IMR-90 (cell line): ENCODE data around the gene UMOD. TPM values are rescaled to one million over a fixed set of nuclear protein-coding genes. Genes with fewer than 3 reads are reported as not detected.

ENCODE experiments used
- ATAC-seq: fragments of 200-7000 bp; cut with Tn5 transposase; 2 replicates; pipeline ENCODE4 v1.9.1; 2020; ENCODE audit warnings: low read depth, mild to moderate bottlenecking, moderate library complexity
- BruUV-seq: library from RNA; stranded (reverse); fragments of 400-500 nt; replicated peaks from 2 replicates; lab custom pipeline; 2021; lab: Mats Ljungman, UMichigan
- CTCF ChIA-PET: fragments of 300-600 bp; formaldehyde crosslinking; extraction: SDS; loops from one replicate; lab custom pipeline; 2021; ENCODE audit warnings: antibody characterized with exemption; lab: Yijun Ruan, JAX
- POLR2A ChIA-PET: fragments of 300-600 bp; sonication (Branson Sonifier 250); formaldehyde crosslinking; loops from one replicate; lab custom pipeline; 2022; ENCODE audit warnings: antibody characterized with exemption; ENCODE audit not compliant: unreplicated experiment; lab: Charles Lee
- DNase-seq: peaks from one replicate; pipeline ENCODE4 v3.0.0; 2013
- H2AFZ ChIP-seq: replicated peaks from 2 replicates; pipeline ENCODE3; 2013; ENCODE audit warnings: low read length, mild to moderate bottlenecking; ENCODE audit not compliant: poor library complexity
- H2AK5ac ChIP-seq: 2 replicates; pipeline ENCODE4 v1.6.1; 2013; ENCODE audit warnings: low read depth, low read length, inconsistent platforms
- H2AK9ac ChIP-seq: replicated peaks from 2 replicates; pipeline ENCODE3; 2013; ENCODE audit warnings: mild to moderate bottlenecking, low read depth, low read length, moderate library complexity; ENCODE audit not compliant: poor library complexity
- H2BK120ac ChIP-seq: 2 replicates; pipeline ENCODE4 v1.6.1; 2013; ENCODE audit warnings: low read depth, low read length, inconsistent platforms
- H2BK15ac ChIP-seq: 3 replicates; pipeline ENCODE4 v1.6.1; 2013; ENCODE audit warnings: low read depth, low read length, inconsistent platforms
- H2BK20ac ChIP-seq: 2 replicates; pipeline ENCODE4 v1.6.1; 2013; ENCODE audit warnings: low read depth, mild to moderate bottlenecking, inconsistent platforms, low read length, moderate library complexity
- H2BK5ac ChIP-seq: 2 replicates; pipeline ENCODE4 v1.6.1; 2013; ENCODE audit warnings: mild to moderate bottlenecking, low read depth, low read length, inconsistent platforms; ENCODE audit not compliant: poor library complexity, severe bottlenecking
- H3K14ac ChIP-seq: replicated peaks from 2 replicates; pipeline ENCODE4 v1.6.1; 2013; ENCODE audit warnings: low read depth, low read length, inconsistent platforms
- H3K18ac ChIP-seq: 2 replicates; pipeline ENCODE4 v1.6.1; 2013; ENCODE audit warnings: low read depth, low read length, control low read depth
- H3K23ac ChIP-seq: 2 replicates; pipeline ENCODE4 v1.6.1; 2013; ENCODE audit warnings: low read depth, low read length, inconsistent platforms
- H3K27ac ChIP-seq: 2 replicates; pipeline ENCODE4 v1.5.1; 2013; ENCODE audit warnings: mild to moderate bottlenecking, control low read depth, low read length; ENCODE audit not compliant: insufficient read depth
- H3K27me3 ChIP-seq: 2 replicates; pipeline ENCODE4 v1.6.1; 2013; ENCODE audit warnings: low read length; ENCODE audit not compliant: control insufficient read depth, insufficient read depth
- H3K36me3 ChIP-seq: 2 replicates; pipeline ENCODE4 v1.6.1; 2013; ENCODE audit warnings: low read length, mixed read lengths; ENCODE audit not compliant: control insufficient read depth, insufficient read depth
- H3K4ac ChIP-seq: 2 replicates; pipeline ENCODE4 v1.6.1; 2013; ENCODE audit warnings: low read depth, low read length, inconsistent platforms
- H3K4me1 ChIP-seq: 2 replicates; pipeline ENCODE4 v1.6.1; 2013; ENCODE audit warnings: low read length, mixed read lengths; ENCODE audit not compliant: control insufficient read depth, insufficient read depth
- H3K4me2 ChIP-seq: 2 replicates; pipeline ENCODE4 v1.6.1; 2013; ENCODE audit warnings: low read depth, mild to moderate bottlenecking, control low read depth, low read length, moderate library complexity
- H3K4me3 ChIP-seq: 2 replicates; pipeline ENCODE4 v1.5.1; 2013; ENCODE audit warnings: low read depth, mild to moderate bottlenecking, control low read depth, low read length, moderate library complexity; ENCODE audit not compliant: insufficient read depth
- H3K56ac ChIP-seq: 2 replicates; pipeline ENCODE4 v1.6.1; 2013; ENCODE audit warnings: low read length, inconsistent platforms; ENCODE audit not compliant: insufficient read depth; ENCODE audit errors: extremely low read depth
- H3K79me1 ChIP-seq, 2 experiments: 2 replicates each; pipeline ENCODE4 v1.6.1; 2013; ENCODE audit warnings: low read length in 2 of 2, inconsistent platforms in 1 of 2, low read depth in 1 of 2
- H3K9ac ChIP-seq: 2 replicates; pipeline ENCODE4 v1.6.1; 2013; ENCODE audit warnings: low read depth, low read length, control low read depth
- H3K9me1 ChIP-seq: 2 replicates; pipeline ENCODE4 v1.6.1; 2013; ENCODE audit warnings: low read length, inconsistent platforms; ENCODE audit not compliant: insufficient read depth
- H3K9me3 ChIP-seq: 2 replicates; pipeline ENCODE4 v1.6.1; 2013; ENCODE audit warnings: low read length; ENCODE audit not compliant: control insufficient read depth, insufficient read depth
- H4K20me1 ChIP-seq: 2 replicates; pipeline ENCODE4 v1.6.1; 2013; ENCODE audit warnings: low read length, inconsistent platforms; ENCODE audit not compliant: insufficient read depth
- H4K5ac ChIP-seq: 2 replicates; pipeline ENCODE4 v1.6.1; 2013; ENCODE audit warnings: mild to moderate bottlenecking, low read depth, low read length, control low read depth
- H4K8ac ChIP-seq, 2 experiments: 2 replicates each; pipeline ENCODE4 v1.6.1; 2013; ENCODE audit warnings: low read depth in 2 of 2, low read length in 2 of 2, control low read depth in 1 of 2, inconsistent platforms in 1 of 2
- H4K91ac ChIP-seq: 2 replicates; pipeline ENCODE4 v1.6.1; 2013; ENCODE audit warnings: low read depth, low read length, inconsistent platforms; ENCODE audit not compliant: insufficient read depth
- BHLHE40 ChIP-seq: fragments of 150-350 bp; IDR thresholded peaks from 2 replicates; pipeline ENCODE4 v1.6.1; 2016; ENCODE audit warnings: mild to moderate bottlenecking, low read depth, low read length
- CEBPB ChIP-seq: IDR thresholded peaks from 2 replicates; pipeline ENCODE4 v1.6.1; 2012; ENCODE audit warnings: low read depth, low read length, improper control_type of control experiment
- CHD1 ChIP-seq: IDR thresholded peaks from 2 replicates; pipeline ENCODE4 v1.6.1; 2012; ENCODE audit warnings: low read depth, low read length, improper control_type of control experiment
- MAFK ChIP-seq: IDR thresholded peaks from 2 replicates; pipeline ENCODE4 v1.6.1; 2012; ENCODE audit warnings: low read depth, low read length, improper control_type of control experiment
- MAZ ChIP-seq: IDR thresholded peaks from 2 replicates; pipeline ENCODE4 v1.6.1; 2012; ENCODE audit warnings: low read depth, mild to moderate bottlenecking, low read length, improper control_type of control experiment, moderate library complexity, borderline replicate concordance
- MXI1 ChIP-seq: IDR thresholded peaks from 2 replicates; pipeline ENCODE4 v1.6.1; 2012; ENCODE audit warnings: low read depth, mild to moderate bottlenecking, low read length, moderate library complexity, borderline replicate concordance
- NFE2L2 ChIP-seq: fragments of 150-350 bp; IDR thresholded peaks from 2 replicates; pipeline ENCODE4 v1.6.1; 2016; ENCODE audit warnings: low read depth, mild to moderate bottlenecking, low read length
- POLR2A ChIP-seq: IDR thresholded peaks from 2 replicates; pipeline ENCODE4 v1.6.1; 2012; ENCODE audit warnings: mild to moderate bottlenecking, low read depth, low read length
- RCOR1 ChIP-seq: IDR thresholded peaks from 2 replicates; pipeline ENCODE4 v1.6.1; 2012; ENCODE audit warnings: mild to moderate bottlenecking, low read length, improper control_type of control experiment; ENCODE audit not compliant: insufficient replicate concordance
- RFX5 ChIP-seq: IDR thresholded peaks from 2 replicates; pipeline ENCODE4 v1.8.0; 2012; ENCODE audit warnings: low read depth, mild to moderate bottlenecking, low read length, moderate library complexity
- SMC3 ChIP-seq: fragments of 150-350 bp; IDR thresholded peaks from 2 replicates; pipeline ENCODE4 v1.6.1; 2016; ENCODE audit warnings: low read depth, mild to moderate bottlenecking, antibody characterized with exemption, low read length, moderate library complexity
- WGBS, 2 experiments: methylation state at CpG; one replicate each; pipeline versions ENCODE4 v1.1.5 to v1.1.7; 2013; ENCODE audit warnings: missing lambda C conversion rate in 2 of 2; ENCODE audit not compliant: insufficient read length in 1 of 2; ENCODE audit errors: extremely low coverage in 2 of 2; 5-methylcytosine and 5-hydroxymethylcytosine counted together
- dilution Hi-C: fragments of 300-500 bp; cut with HindIII; formaldehyde crosslinking; loops from one replicate; pipeline ENCODE4 v1.14.3; 2018; ENCODE audit warnings: low sequenced_read_pairs; ENCODE audit not compliant: unreplicated experiment
- in situ Hi-C: fragments of 300-500 bp; cut with MboI; formaldehyde crosslinking; loops from 3 replicates; pipeline ENCODE4 v1.14.3; 2019; ENCODE audit warnings: low sequenced_read_pairs, inconsistent platforms, mixed read lengths
- intact Hi-C: fragments of 100-400 bp; cut with micrococcal nuclease; formaldehyde crosslinking; loops from 2 replicates; pipeline ENCODE4 v1.10.0; 2022
- polyA plus RNA-seq, 3 experiments: library from polyadenylated mRNA; depleted of rRNA; stranded (reverse); fragments of >200 nt; gene quantifications; 2 replicates each; pipeline ENCODE4 v1.2.3, GENCODE V29; 2012; ENCODE audit warnings: low replicate concordance in 1 of 3
- total RNA-seq: library from RNA; depleted of rRNA; stranded (reverse); fragments of >200 nt; gene quantifications from 2 replicates; pipeline ENCODE4 v1.2.3, GENCODE V29; 2012
- TF ChIP-seq, protein P1 (sequence below): fragments of 150-350 bp; IDR thresholded peaks from 2 replicates; pipeline ENCODE4 v1.6.1; 2016; ENCODE audit warnings: low read depth, mild to moderate bottlenecking, low read length, moderate library complexity, borderline replicate concordance
- TF ChIP-seq, protein P2 (sequence below): conservative IDR thresholded peaks from 2 replicates; pipeline ENCODE4 v1.5.1; 2012; ENCODE audit warnings: mild to moderate bottlenecking, low read depth, low read length, improper control_type of control experiment

The UMOD gene
- total and polyA plus RNA-seq, 2 of the 4 experiments (the other 2 are of a cell fraction) = not detected

GRCh38 chr16:20364051-20364450, 11.5 kb upstream of the UMOD start:
- Histone ChIP-seq H3K23ac (no peak overlapping the region), H4K91ac (no peak overlapping the region), H2BK15ac (no peak overlapping the region), H3K9me3 (peaks cover 5% of the 10 kb centered on the region; the same call in 1 of the 2 replicates), H2BK20ac (no peak overlapping the region), H2AFZ (no peak overlapping the region), H2AK5ac (no peak overlapping the region), H3K27me3 (no peaks in the 10 kb centered on the region), H3K4ac (no peak overlapping the region), H2BK5ac (no peak overlapping the region), H3K36me3 (no peaks in the 10 kb centered on the region), H3K79me1 (no peaks in the 10 kb centered on the region), H3K56ac (no peak overlapping the region), H2BK120ac (no peak overlapping the region), H3K27ac (no peak overlapping the region), H3K4me1 (no peaks in the 10 kb centered on the region), H3K9me1 (no peaks in the 10 kb centered on the region), H4K5ac (no peak overlapping the region), H4K8ac (no peak overlapping the region), H3K18ac (no peak overlapping the region), H3K4me2 (no peak overlapping the region), H3K14ac (no peak overlapping the region), H4K20me1 (no peaks in the 10 kb centered on the region), H2AK9ac (no peak overlapping the region), H3K4me3 (no peak overlapping the region), H3K9ac (no peak overlapping the region)
- WGBS, 2 experiments = no CpG with 5 or more reads among the region's 3 CpGs
- no TSS peak for BruUV-seq
- CTCF ChIA-PET = no interaction called here
- DNase-seq (no peak), ATAC-seq (no peak)
- intact Hi-C loops = no loop called here
- TF ChIP-seq RCOR1 (no peak), MAFK (no peak), BHLHE40 (no peak), MAZ (no peak), CEBPB (no peak), RFX5 (no peak), POLR2A (no peak), CHD1 (no peak), NFE2L2 (no peak), SMC3 (no peak), MXI1 (no peak)
- TF ChIP-seq, protein P1, sequence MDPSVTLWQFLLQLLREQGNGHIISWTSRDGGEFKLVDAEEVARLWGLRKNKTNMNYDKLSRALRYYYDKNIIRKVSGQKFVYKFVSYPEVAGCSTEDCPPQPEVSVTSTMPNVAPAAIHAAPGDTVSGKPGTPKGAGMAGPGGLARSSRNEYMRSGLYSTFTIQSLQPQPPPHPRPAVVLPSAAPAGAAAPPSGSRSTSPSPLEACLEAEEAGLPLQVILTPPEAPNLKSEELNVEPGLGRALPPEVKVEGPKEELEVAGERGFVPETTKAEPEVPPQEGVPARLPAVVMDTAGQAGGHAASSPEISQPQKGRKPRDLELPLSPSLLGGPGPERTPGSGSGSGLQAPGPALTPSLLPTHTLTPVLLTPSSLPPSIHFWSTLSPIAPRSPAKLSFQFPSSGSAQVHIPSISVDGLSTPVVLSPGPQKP = no peak
- TF ChIP-seq, protein P2, sequence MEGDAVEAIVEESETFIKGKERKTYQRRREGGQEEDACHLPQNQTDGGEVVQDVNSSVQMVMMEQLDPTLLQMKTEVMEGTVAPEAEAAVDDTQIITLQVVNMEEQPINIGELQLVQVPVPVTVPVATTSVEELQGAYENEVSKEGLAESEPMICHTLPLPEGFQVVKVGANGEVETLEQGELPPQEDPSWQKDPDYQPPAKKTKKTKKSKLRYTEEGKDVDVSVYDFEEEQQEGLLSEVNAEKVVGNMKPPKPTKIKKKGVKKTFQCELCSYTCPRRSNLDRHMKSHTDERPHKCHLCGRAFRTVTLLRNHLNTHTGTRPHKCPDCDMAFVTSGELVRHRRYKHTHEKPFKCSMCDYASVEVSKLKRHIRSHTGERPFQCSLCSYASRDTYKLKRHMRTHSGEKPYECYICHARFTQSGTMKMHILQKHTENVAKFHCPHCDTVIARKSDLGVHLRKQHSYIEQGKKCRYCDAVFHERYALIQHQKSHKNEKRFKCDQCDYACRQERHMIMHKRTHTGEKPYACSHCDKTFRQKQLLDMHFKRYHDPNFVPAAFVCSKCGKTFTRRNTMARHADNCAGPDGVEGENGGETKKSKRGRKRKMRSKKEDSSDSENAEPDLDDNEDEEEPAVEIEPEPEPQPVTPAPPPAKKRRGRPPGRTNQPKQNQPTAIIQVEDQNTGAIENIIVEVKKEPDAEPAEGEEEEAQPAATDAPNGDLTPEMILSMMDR = no peak
- dilution Hi-C loops = no loop called here
- in situ Hi-C loops = no loop called here
- POLR2A ChIA-PET = no interaction called here
